ENCODE measurements around the gene LATS2.

DNA sequence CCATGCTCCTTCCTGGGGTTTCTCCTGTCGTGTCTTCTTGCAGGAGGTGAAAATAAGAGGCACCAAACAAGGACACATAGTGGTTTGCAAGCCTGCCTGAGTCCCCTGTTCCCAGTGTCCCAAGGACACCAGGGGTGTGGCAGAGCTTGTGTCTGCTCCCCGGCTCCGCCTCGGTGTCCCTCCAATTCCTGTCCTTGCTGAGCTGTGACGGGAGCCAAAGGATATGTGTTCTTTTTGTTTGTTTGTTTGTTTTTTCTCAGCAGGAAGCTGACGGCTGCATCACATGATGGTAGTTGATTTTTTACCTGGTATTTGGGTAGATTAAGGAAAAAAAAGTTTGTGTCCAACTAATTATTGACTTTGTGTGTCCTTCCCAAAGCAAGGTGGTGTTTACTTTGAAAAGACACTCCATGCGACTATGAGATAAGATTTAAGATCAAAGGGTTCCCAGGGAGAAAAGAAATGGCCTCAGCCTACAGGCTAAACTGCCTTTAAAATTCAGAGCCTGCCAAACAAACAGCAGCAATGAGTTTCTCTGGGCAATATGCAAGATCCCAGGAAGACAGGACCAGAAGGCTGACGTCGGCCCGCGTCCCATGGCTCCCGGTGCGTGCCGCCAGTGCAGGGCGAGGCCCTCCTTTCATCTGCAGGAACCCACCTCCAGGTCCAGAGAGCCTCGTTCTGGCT is 108.0 kb downstream of the LATS2 start:
- TF ChIP-seq FOXA1 (IDR thresholded peaks at IDR 0.05), result no peak
- TF ChIP-seq FOXM1 (IDR thresholded peaks at IDR 0.05; ENCODE audit: borderline replicate concordance), result no peak
- TF ChIP-seq CTBP1 (IDR thresholded peaks at IDR 0.05; ENCODE audit: borderline replicate concordance), result no peak
- no peak for TF ChIP-seq SP1 (IDR thresholded peaks at IDR 0.05)
- TF ChIP-seq TARDBP (IDR thresholded peaks at IDR 0.05), result no peak
- no peak for TF ChIP-seq SUZ12 (IDR thresholded peaks at IDR 0.05)
